Ovary (tissue), 3 donors: ENCODE data around the gene DCST1.

Experiments used
- EP300 ChIP-seq: sonication (generic); formaldehyde crosslinking; IDR thresholded peaks from one replicate; pipeline ENCODE4 v1.6.1; 2017; ENCODE audit warnings: antibody characterized with exemption
- TF ChIP-seq, protein P1 (sequence below), 3 donors: fragments of 450-650 bp in 2 of 3; fragments of 200-600 bp in 1 of 3; IDR thresholded peaks; one replicate each; pipeline versions ENCODE4 v1.5.1 to v1.8.0; 2016 to 2022; ENCODE audit warnings: antibody characterized with exemption in 3 of 3, mild to moderate bottlenecking in 1 of 3
- donor health status: DM: no; HTN: no; CAD: no.

DNA sequence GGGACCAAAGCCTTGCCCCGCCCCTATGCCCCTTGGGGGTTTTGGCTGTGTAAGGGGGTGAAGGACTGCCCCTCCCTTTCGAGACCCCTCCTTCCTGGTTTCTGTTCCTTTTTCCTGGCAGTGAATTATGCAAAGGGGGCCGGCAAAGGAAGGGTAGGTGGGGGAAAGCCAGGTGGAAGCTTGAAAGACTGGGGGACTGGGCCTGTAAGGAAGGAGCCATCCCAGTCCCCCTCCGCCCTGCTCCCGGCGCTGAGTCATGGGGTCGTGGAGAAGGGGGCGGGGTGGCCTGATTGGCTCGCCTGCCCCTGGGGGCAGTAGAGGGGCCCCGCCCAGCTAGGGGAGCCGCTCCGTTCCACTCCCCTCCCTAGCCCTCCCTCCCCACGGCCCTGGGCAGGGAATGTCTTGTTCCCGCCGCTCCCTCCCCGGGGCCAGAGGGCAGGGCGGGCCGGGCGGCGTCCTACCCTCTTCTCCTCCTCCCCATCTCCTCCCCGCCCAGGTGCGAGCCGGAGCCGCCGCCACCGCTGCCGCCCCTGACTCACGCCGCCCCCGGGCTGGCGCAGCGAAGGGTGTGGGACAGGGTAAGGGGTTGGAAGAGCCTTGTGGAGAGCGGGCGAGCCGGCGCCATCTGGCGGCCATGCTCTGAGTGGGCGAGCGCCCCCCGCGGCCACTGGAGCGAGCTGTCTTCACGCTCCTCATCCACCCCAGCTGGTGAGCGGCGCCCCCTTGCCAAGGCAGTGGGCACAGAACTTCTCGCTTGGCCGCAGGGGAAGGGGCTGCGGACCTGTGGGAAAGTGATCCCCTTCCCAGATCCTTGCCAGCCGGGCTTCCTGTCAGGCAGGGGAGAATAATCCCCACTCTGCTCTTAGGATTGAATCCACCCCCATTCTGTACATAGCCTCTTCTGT is 16.3 kb upstream of the DCST1 start:
- TF ChIP-seq, protein P1, sequence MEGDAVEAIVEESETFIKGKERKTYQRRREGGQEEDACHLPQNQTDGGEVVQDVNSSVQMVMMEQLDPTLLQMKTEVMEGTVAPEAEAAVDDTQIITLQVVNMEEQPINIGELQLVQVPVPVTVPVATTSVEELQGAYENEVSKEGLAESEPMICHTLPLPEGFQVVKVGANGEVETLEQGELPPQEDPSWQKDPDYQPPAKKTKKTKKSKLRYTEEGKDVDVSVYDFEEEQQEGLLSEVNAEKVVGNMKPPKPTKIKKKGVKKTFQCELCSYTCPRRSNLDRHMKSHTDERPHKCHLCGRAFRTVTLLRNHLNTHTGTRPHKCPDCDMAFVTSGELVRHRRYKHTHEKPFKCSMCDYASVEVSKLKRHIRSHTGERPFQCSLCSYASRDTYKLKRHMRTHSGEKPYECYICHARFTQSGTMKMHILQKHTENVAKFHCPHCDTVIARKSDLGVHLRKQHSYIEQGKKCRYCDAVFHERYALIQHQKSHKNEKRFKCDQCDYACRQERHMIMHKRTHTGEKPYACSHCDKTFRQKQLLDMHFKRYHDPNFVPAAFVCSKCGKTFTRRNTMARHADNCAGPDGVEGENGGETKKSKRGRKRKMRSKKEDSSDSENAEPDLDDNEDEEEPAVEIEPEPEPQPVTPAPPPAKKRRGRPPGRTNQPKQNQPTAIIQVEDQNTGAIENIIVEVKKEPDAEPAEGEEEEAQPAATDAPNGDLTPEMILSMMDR (IDR thresholded peaks at IDR 0.05) = peak; percentile 96 to 100 (median 99)
- peak; percentile 41 for TF ChIP-seq EP300
